ENCODE measurements around the gene CTRB2.
"Not testable (repeated sequence)": the region's sequence is repeated elsewhere in the genome, so short reads cannot be mapped to it uniquely, and the experiment has no call there.

The CTRB2 gene

DNA sequence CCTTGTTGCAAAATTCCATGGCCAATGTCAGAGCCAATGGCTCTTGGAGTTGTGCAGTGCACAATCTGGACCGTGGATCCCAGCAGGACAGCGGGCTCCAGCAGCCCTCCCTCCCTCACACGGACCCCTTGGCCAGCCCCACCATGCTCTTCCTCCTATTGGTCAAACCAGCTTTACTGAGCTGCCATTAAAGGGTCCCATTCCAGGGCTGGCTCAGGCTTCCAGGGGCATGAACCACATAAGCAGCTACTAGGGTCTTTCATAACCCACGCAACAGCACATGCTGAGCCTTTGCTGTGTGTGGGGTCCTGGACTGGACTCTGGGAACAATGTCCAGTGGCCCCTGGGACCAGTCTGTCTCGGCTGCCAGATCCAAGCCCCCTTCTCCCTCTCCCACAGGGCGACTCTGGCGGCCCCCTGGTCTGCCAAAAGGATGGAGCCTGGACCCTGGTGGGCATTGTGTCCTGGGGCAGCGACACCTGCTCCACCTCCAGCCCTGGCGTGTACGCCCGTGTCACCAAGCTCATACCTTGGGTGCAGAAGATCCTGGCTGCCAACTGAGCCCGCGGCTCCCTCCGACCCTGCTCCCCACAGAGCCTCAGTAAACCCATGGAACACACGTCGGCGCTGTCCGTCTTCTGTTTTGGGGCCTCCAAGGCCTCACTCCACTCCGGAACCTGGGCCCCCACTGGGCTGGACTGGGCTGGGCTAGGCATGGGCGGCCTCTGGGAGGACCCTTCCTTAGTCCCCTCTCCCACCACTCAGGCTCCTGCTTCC is 17.5 kb upstream of the CTRB2 start:
- peaks cover 2% of the 10 kb centered on the region for H3K27me3 Mint-ChIP-seq
- no peaks in the 10 kb centered on the region for H3K36me3 Mint-ChIP-seq
- no peak overlapping the region for H3K27ac Mint-ChIP-seq
- H3K4me1 Mint-ChIP-seq (ENCODE audit: low read depth), result peaks cover 8% of the 10 kb centered on the region
- H3K4me3 Mint-ChIP-seq, result no peak overlapping the region
- H3K9me3 Mint-ChIP-seq (ENCODE audit: low read depth), result no peaks in the 10 kb centered on the region

- H3K4me1 Mint-ChIP-seq (ENCODE audit: low read depth), result peaks cover 14% of the 10 kb centered on the region
- H3K27me3 Mint-ChIP-seq; H3K9me3 Mint-ChIP-seq (ENCODE audit: low read depth); H3K36me3 Mint-ChIP-seq; H3K4me3 Mint-ChIP-seq; H3K27ac Mint-ChIP-seq: not testable (repeated sequence)
These were observed 16.2 kb upstream of the CTRB2 start for GRCh38 chr16:75223129-75223528.

DNA sequence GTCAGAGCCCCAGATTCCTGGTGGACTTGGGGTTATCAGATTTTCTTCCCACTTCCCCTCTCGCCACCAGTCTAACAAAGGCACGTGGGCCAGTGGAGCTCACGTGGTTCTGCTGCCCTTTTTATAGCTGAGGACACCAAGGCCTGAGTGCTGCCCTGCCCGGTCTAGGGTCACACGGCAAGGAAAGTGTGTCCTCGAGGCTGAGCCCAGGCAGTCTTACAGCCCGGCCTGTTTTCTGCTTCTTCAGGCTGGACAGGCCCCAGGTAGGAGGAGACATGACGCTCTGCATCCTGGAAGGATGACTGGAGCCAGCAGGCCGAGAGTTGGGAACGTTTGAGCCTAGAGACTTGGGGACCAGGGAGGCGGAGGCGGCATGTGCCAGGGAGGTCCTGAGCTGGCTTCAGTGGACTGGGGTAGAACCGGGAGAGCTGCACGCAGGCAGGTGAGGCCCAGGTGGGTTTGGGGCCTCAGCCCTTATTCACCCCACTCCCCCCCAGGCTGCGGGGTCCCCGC is 15.4 kb upstream of the CTRB2 start:
- Mint-ChIP-seq H3K27me3 (no peaks in the 10 kb centered on the region), H3K9me3 (ENCODE audit: low read depth) (no peaks in the 10 kb centered on the region), H3K36me3 (no peaks in the 10 kb centered on the region), H3K4me1 (ENCODE audit: low read depth) (peaks cover 14% of the 10 kb centered on the region), H3K27ac (no peak overlapping the region), H3K4me3 (no peak overlapping the region)

GRCh38 chr16:75219838-75220237 is 12.9 kb upstream of the CTRB2 start:
- H3K4me1 Mint-ChIP-seq (ENCODE audit: low read depth), result peaks cover 14% of the 10 kb centered on the region
- H3K9me3 Mint-ChIP-seq (ENCODE audit: low read depth), result no peaks in the 10 kb centered on the region
- H3K36me3 Mint-ChIP-seq, result no peaks in the 10 kb centered on the region
- no peaks in the 10 kb centered on the region for H3K27me3 Mint-ChIP-seq
- peak overlapping the region; percentile 75 for H3K4me3 Mint-ChIP-seq
- H3K27ac Mint-ChIP-seq, result peak overlapping the region; percentile 51

- H3K27ac Mint-ChIP-seq, result no peak overlapping the region
- H3K4me1 Mint-ChIP-seq (ENCODE audit: low read depth), result peaks cover 14% of the 10 kb centered on the region
- H3K36me3 Mint-ChIP-seq, result no peaks in the 10 kb centered on the region
- H3K27me3 Mint-ChIP-seq, result no peaks in the 10 kb centered on the region
- H3K4me3 Mint-ChIP-seq, result no peak overlapping the region
- H3K9me3 Mint-ChIP-seq (ENCODE audit: low read depth), result no peaks in the 10 kb centered on the region
These were observed 12.1 kb upstream of the CTRB2 start for GRCh38 chr16:75219088-75219487.

GRCh38 chr16:75218256-75219076 is 11.5 kb upstream of the CTRB2 start, which contains the start of gene CTRB1:
CTRB1 (plus strand) TSS chr16:75218988; CDS start chr16:75219008, 20 bp downstream.
- Mint-ChIP-seq H3K4me1 (ENCODE audit: low read depth) (peaks cover 14% of the 10 kb centered on the region), H3K36me3 (no peaks in the 10 kb centered on the region), H3K4me3 (peak within 1 kb of the TSS; percentile 75), H3K27me3 (no peaks in the 10 kb centered on the region), H3K27ac (peak within 1 kb of the TSS; percentile 54), H3K9me3 (ENCODE audit: low read depth) (no peaks in the 10 kb centered on the region)

GRCh38 chr16:75217389-75217851 is 10.5 kb upstream of the CTRB2 start:
- H3K36me3 Mint-ChIP-seq, result no peaks in the 10 kb centered on the region
- H3K27ac Mint-ChIP-seq, result no peak overlapping the region
- H3K27me3 Mint-ChIP-seq, result no peaks in the 10 kb centered on the region
- H3K9me3 Mint-ChIP-seq (ENCODE audit: low read depth), result no peaks in the 10 kb centered on the region
- H3K4me1 Mint-ChIP-seq (ENCODE audit: low read depth), result peaks cover 14% of the 10 kb centered on the region
- H3K4me3 Mint-ChIP-seq, result no peak overlapping the region

- H3K36me3 Mint-ChIP-seq, result no peaks in the 10 kb centered on the region
- H3K27ac Mint-ChIP-seq, result no peak overlapping the region
- H3K27me3 Mint-ChIP-seq, result no peaks in the 10 kb centered on the region
- peaks cover 14% of the 10 kb centered on the region for H3K4me1 Mint-ChIP-seq (ENCODE audit: low read depth)
- no peaks in the 10 kb centered on the region for H3K9me3 Mint-ChIP-seq (ENCODE audit: low read depth)
- H3K4me3 Mint-ChIP-seq, result no peak overlapping the region
These were observed 9.6 kb upstream of the CTRB2 start for GRCh38 chr16:75216576-75216975.

- H3K36me3 Mint-ChIP-seq, result no peaks in the 10 kb centered on the region
- H3K27me3 Mint-ChIP-seq, result no peaks in the 10 kb centered on the region
- no peak overlapping the region for H3K27ac Mint-ChIP-seq
- H3K9me3 Mint-ChIP-seq (ENCODE audit: low read depth), result no peaks in the 10 kb centered on the region
- H3K4me1 Mint-ChIP-seq (ENCODE audit: low read depth), result peaks cover 14% of the 10 kb centered on the region
- no peak overlapping the region for H3K4me3 Mint-ChIP-seq
These were observed 9.2 kb upstream of the CTRB2 start for GRCh38 chr16:75216127-75216526.

GRCh38 chr16:75211286-75211685 is 4.3 kb upstream of the CTRB2 start:
- not testable (repeated sequence) for H3K27me3 Mint-ChIP-seq; H3K4me1 Mint-ChIP-seq (ENCODE audit: low read depth); H3K36me3 Mint-ChIP-seq; H3K27ac Mint-ChIP-seq; H3K9me3 Mint-ChIP-seq (ENCODE audit: low read depth); H3K4me3 Mint-ChIP-seq

GRCh38 chr16:75209944-75210343 is 3.0 kb upstream of the CTRB2 start:
- Mint-ChIP-seq H3K4me3 (no peak overlapping the region), H3K27me3 (no peaks in the 10 kb centered on the region), H3K4me1 (ENCODE audit: low read depth) (no peaks in the 10 kb centered on the region), H3K9me3 (ENCODE audit: low read depth) (no peaks in the 10 kb centered on the region), H3K36me3 (no peaks in the 10 kb centered on the region), H3K27ac (no peak overlapping the region)

- H3K9me3 Mint-ChIP-seq (ENCODE audit: low read depth); H3K27ac Mint-ChIP-seq; H3K4me3 Mint-ChIP-seq; H3K4me1 Mint-ChIP-seq (ENCODE audit: low read depth); H3K36me3 Mint-ChIP-seq; H3K27me3 Mint-ChIP-seq: not testable (repeated sequence)
These were observed 2.6 kb upstream of the CTRB2 start for GRCh38 chr16:75209514-75209913.

DNA sequence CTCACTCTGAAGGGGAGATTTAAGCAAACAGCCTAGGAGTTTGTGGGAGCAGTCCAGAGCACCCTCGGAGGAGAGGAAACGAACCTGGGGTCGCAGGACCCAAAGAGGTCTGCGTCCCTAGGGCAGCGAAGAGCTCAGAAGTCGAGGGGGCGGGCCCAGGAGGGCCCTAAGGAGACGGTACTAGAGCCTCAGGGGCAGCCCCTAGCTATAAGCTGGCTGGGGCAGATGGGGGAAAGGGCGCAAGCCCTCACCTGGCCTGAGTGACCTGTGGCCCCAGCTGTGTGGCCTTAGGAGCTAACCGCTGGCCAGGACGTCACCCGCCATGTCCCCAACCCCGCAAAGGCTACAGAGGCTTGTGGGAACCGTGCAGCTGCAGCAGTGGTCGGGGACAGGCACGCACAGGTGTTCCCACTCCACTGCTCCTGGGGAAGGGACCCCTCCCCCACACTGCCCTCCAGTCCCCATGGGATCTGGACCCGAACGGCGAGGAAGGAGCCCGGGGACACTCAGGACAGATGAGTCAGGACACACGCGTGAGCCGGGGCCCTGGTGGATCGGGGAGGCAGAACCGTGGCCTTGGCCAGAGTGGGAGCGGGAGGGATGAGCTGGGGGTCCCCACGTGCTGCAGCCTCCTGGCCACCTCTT is 2.0 kb upstream of the CTRB2 start:
- Mint-ChIP-seq H3K4me3 (no peak overlapping the region), H3K9me3 (ENCODE audit: low read depth) (no peaks in the 10 kb centered on the region), H3K36me3 (no peaks in the 10 kb centered on the region), H3K27me3 (no peaks in the 10 kb centered on the region), H3K27ac (no peak overlapping the region), H3K4me1 (ENCODE audit: low read depth) (no peaks in the 10 kb centered on the region)

GRCh38 chr16:75208242-75208825 is 1.4 kb upstream of the CTRB2 start:
- Mint-ChIP-seq H3K9me3 (ENCODE audit: low read depth) (no peaks in the 10 kb centered on the region), H3K27ac (no peak overlapping the region), H3K36me3 (no peaks in the 10 kb centered on the region), H3K4me1 (ENCODE audit: low read depth) (no peaks in the 10 kb centered on the region), H3K27me3 (no peaks in the 10 kb centered on the region), H3K4me3 (no peak overlapping the region)

GRCh38 chr16:75207831-75208230 is 870 bp upstream of the CTRB2 start:
- no peaks in the 10 kb centered on the region for H3K9me3 Mint-ChIP-seq (ENCODE audit: low read depth)
- no peak overlapping the region for H3K27ac Mint-ChIP-seq
- no peak overlapping the region for H3K4me3 Mint-ChIP-seq
- H3K27me3 Mint-ChIP-seq, result no peaks in the 10 kb centered on the region
- H3K36me3 Mint-ChIP-seq, result no peaks in the 10 kb centered on the region
- H3K4me1 Mint-ChIP-seq (ENCODE audit: low read depth), result no peaks in the 10 kb centered on the region
